GM12865 (cell line): ENCODE measurements around the gene DYDC1.
"Not testable (repeated sequence)": the region's sequence is repeated elsewhere in the genome, so short reads cannot be mapped to it uniquely, and the experiment has no call there.

Experiments used
- DNase-seq: peaks from one replicate; pipeline ENCODE4 v3.0.0; 2010; ENCODE audit warnings: low read depth
- H3K4me3 ChIP-seq: 2 replicates; pipeline ENCODE4 v1.5.1; 2011; ENCODE audit warnings: mild to moderate bottlenecking, low read depth, low read length, control low read depth
- CTCF ChIP-seq: IDR thresholded peaks from 2 replicates; pipeline ENCODE4 v1.5.1; 2011; ENCODE audit warnings: low read length, control low read depth, low read depth, inconsistent platforms; ENCODE audit not compliant: insufficient read depth; ENCODE audit errors: missing control alignments

The DYDC1 gene

GRCh38 chr10:80318742-80319141 is 37.8 kb downstream of the DYDC1 start:
- TF ChIP-seq CTCF = no peak
- no peak for DNase-seq
- H3K4me3 ChIP-seq = no peak overlapping the region

GRCh38 chr10:80315391-80315790 is 41.2 kb downstream of the DYDC1 start:
- no peak overlapping the region for H3K4me3 ChIP-seq
- TF ChIP-seq CTCF = no peak
- DNase-seq = no peak

DNA sequence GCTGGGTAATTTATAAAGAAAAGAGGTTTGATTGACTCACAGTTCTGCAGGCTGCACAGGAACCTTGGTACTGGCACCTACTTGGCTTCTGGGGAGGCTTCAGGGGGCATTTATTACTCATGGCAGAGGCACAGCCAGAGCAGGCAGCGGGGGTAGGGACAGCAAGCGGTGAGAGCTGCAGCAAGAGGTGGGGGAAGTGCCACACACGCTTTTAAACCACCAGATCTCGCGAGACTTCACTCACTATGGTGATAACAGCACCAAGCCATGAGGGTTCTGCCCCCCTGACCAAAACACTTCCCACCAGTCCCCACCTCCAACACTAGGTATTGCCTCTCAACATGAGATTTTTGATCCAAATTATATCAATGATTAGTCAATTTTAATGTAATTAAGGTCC is 43.0 kb downstream of the DYDC1 start:
- no peak for TF ChIP-seq CTCF
- H3K4me3 ChIP-seq = no peak overlapping the region
- no peak for DNase-seq

- H3K4me3 ChIP-seq, DNase-seq: not testable (repeated sequence)
These were observed 50.6 kb downstream of the DYDC1 start for GRCh38 chr10:80305989-80306388.

DNA sequence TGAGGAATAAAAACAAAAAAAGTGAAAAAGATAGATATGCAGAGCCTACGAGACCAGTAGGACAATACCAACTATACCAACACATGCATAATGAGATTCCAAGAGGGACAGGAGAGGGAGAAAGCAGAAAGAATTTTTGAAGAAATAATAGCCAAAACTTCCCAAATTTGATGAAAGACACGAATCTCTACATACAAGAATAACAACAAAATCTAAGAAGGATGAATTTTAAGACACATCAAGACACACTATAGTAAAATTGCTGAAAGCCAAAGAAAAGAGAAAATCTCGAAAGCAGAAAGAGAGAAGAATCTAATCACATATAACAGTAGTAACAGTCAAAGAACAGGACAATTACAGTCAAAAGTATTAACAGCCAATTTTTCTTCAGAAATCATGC is 59.6 kb downstream of the DYDC1 start:
- no peak overlapping the region for H3K4me3 ChIP-seq
- DNase-seq = no peak
- no peak for TF ChIP-seq CTCF

DNA sequence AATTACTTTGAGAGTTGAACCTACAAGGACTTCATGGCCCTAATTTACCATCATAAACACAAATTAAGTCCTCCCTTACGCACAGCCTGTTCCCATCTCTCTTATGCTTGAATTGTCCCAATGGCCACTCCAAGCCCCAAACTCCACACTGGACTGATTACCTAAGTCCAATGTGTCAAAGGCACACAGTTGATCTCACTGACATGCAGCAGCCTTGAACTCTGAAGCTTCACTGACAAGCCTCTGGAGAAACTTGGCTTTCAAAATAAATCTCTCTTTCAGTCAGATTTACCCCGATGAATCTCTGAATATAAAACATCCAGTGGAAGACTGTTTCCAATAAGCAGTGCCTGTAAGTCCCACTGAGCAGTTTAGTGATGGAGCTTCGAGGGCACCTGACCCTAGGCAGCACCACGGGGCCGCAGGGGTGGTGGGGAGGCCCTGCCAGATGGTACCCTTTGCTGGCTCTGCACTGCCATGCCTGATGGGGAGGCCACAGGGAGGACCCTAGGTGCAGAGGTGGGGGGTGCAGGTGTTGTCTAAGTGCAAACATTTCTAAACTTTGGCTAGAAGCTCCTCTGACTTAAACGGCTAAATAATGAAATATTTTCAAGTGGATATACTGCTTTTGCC is 63.8 kb downstream of the DYDC1 start:
- TF ChIP-seq CTCF = no peak
- DNase-seq = no peak
- H3K4me3 ChIP-seq = no peak overlapping the region

DNA sequence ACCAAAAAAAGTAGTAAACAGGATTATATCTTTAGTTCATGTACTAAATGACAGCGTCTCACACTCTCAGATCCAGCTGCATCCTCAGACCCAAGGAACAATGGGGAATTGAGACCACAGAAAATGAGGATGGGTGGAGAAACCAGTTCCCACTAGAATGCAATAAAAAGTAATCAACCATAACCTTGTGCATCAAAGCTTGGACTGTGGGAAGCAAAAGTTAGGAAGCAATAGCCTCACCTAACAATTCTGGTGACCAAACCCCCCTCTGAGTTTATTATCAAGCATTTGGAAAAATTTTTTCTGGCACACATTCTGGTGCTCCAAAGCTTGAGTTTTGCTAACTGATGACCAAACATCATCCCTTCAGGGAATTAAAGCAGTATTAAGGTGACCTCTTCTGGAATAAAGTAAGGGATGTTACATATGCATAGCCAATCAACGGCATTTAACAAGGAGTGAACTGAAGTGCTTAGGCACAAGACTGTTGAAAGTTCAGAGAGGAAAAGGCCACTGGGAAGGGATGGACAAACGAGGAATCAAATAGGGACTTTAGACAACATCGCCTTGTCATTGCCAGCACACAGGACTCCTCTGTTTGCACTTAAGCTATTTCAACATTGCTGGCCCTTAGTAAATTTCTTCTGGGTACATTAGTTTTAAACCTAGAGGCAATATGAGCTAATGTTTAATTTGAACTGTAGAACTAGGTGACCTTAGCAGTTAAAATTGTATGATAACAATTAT is 65.9 kb downstream of the DYDC1 start:
- no peak for TF ChIP-seq CTCF

More for the DNA sequence above, 65.9 kb downstream of the DYDC1 start:
- no peak for DNase-seq
- no peak overlapping the region for H3K4me3 ChIP-seq
